Stimulated activated naive CD8-positive, alpha-beta T cell treated with anti-CD3 and anti-CD28 coated beads, Interleukin-15, Interleukin-2, amounts not matched to agents 100 ng/mL and 50 ng/mL, for 24 hours (primary cell): ENCODE results near the gene RASGRF2.
A peak's percentile ranks its signal among the peaks of the same experiment; 100 is the strongest.

Source experiments
- H3K27ac Mint-ChIP-seq: one replicate; pipeline ENCODE4 v1.8.0; 2021; ENCODE audit warnings: mild to moderate bottlenecking, mixed read lengths
- H3K27me3 Mint-ChIP-seq: one replicate; pipeline ENCODE4 v1.8.0; 2021; ENCODE audit warnings: mixed read lengths
- H3K36me3 Mint-ChIP-seq: one replicate; pipeline ENCODE4 v1.8.0; 2021; ENCODE audit warnings: low read depth, mixed read lengths
- H3K4me1 Mint-ChIP-seq: one replicate; pipeline ENCODE4 v1.8.0; 2021; ENCODE audit warnings: low read depth, mixed read lengths
- H3K4me3 Mint-ChIP-seq: one replicate; pipeline ENCODE4 v1.8.0; 2021; ENCODE audit warnings: mild to moderate bottlenecking, mixed read lengths
- H3K9me3 Mint-ChIP-seq: one replicate; pipeline ENCODE4 v1.8.0; 2021; ENCODE audit warnings: mixed read lengths

The RASGRF2 gene

GRCh38 chr5:80934751-80935150 lies 25.4 kb upstream of the RASGRF2 start:
- Mint-ChIP-seq H3K4me3 (no peak overlapping the region), H3K36me3 (no peaks in the 10 kb centered on the region), H3K9me3 (no peaks in the 10 kb centered on the region), H3K4me1 (no peaks in the 10 kb centered on the region), H3K27me3 (no peaks in the 10 kb centered on the region), H3K27ac (no peak overlapping the region)

- no peaks in the 10 kb centered on the region for H3K36me3 Mint-ChIP-seq
- H3K4me3 Mint-ChIP-seq, result no peak overlapping the region
- no peaks in the 10 kb centered on the region for H3K4me1 Mint-ChIP-seq
- H3K9me3 Mint-ChIP-seq, result no peaks in the 10 kb centered on the region
- no peaks in the 10 kb centered on the region for H3K27me3 Mint-ChIP-seq
- H3K27ac Mint-ChIP-seq, result no peak overlapping the region
These were observed 24.3 kb upstream of the RASGRF2 start for GRCh38 chr5:80935811-80936385.

GRCh38 chr5:80936881-80937280 lies 23.3 kb upstream of the RASGRF2 start:
- no peaks in the 10 kb centered on the region for H3K4me1 Mint-ChIP-seq
- H3K27me3 Mint-ChIP-seq, result no peaks in the 10 kb centered on the region
- H3K36me3 Mint-ChIP-seq, result no peaks in the 10 kb centered on the region
- H3K4me3 Mint-ChIP-seq, result no peak overlapping the region
- H3K9me3 Mint-ChIP-seq, result no peaks in the 10 kb centered on the region
- H3K27ac Mint-ChIP-seq, result no peak overlapping the region

GRCh38 chr5:80937584-80938356 lies 22.4 kb upstream of the RASGRF2 start:
- Mint-ChIP-seq H3K9me3 (no peaks in the 10 kb centered on the region), H3K4me1 (no peaks in the 10 kb centered on the region)

GRCh38 chr5:80941496-80941895 lies 18.7 kb upstream of the RASGRF2 start:
- no peaks in the 10 kb centered on the region for H3K36me3 Mint-ChIP-seq
- H3K4me1 Mint-ChIP-seq, result no peaks in the 10 kb centered on the region
- H3K27ac Mint-ChIP-seq, result no peak overlapping the region
- no peaks in the 10 kb centered on the region for H3K9me3 Mint-ChIP-seq
- no peaks in the 10 kb centered on the region for H3K27me3 Mint-ChIP-seq
- H3K4me3 Mint-ChIP-seq, result no peak overlapping the region

More at GRCh38 chr5:80937584-80938356, 22.4 kb upstream of the RASGRF2 start:
- Mint-ChIP-seq H3K27ac (no peak overlapping the region), H3K27me3 (no peaks in the 10 kb centered on the region), H3K4me3 (no peak overlapping the region), H3K36me3 (no peaks in the 10 kb centered on the region)

- H3K27me3 Mint-ChIP-seq, result no peaks in the 10 kb centered on the region
- H3K36me3 Mint-ChIP-seq, result no peaks in the 10 kb centered on the region
- H3K4me3 Mint-ChIP-seq, result no peak overlapping the region
- H3K9me3 Mint-ChIP-seq, result no peaks in the 10 kb centered on the region
- H3K27ac Mint-ChIP-seq, result no peak overlapping the region
- no peaks in the 10 kb centered on the region for H3K4me1 Mint-ChIP-seq
These were observed 8.8 kb upstream of the RASGRF2 start for GRCh38 chr5:80951366-80951765.

GRCh38 chr5:80953587-80953986 lies 6.6 kb upstream of the RASGRF2 start:
- H3K4me3 Mint-ChIP-seq, result no peak overlapping the region
- no peaks in the 10 kb centered on the region for H3K36me3 Mint-ChIP-seq
- H3K4me1 Mint-ChIP-seq, result peaks cover 11% of the 10 kb centered on the region
- no peak overlapping the region for H3K27ac Mint-ChIP-seq
- no peaks in the 10 kb centered on the region for H3K9me3 Mint-ChIP-seq
- no peaks in the 10 kb centered on the region for H3K27me3 Mint-ChIP-seq

- Mint-ChIP-seq H3K27ac (no peak overlapping the region), H3K9me3 (no peaks in the 10 kb centered on the region), H3K4me1 (peaks cover 25% of the 10 kb centered on the region), H3K4me3 (no peak overlapping the region), H3K27me3 (peaks cover 6% of the 10 kb centered on the region), H3K36me3 (no peaks in the 10 kb centered on the region)
These were observed 5.0 kb upstream of the RASGRF2 start for GRCh38 chr5:80955082-80955590.

GRCh38 chr5:80956272-80956671 lies 3.9 kb upstream of the RASGRF2 start:
- H3K9me3 Mint-ChIP-seq, result no peaks in the 10 kb centered on the region
- H3K27ac Mint-ChIP-seq, result no peak overlapping the region
- H3K4me1 Mint-ChIP-seq, result peaks cover 30% of the 10 kb centered on the region
- H3K36me3 Mint-ChIP-seq, result no peaks in the 10 kb centered on the region
- H3K27me3 Mint-ChIP-seq, result peaks cover 6% of the 10 kb centered on the region
- H3K4me3 Mint-ChIP-seq, result no peak overlapping the region

GRCh38 chr5:80957031-80957761 lies 3.0 kb upstream of the RASGRF2 start:
- Mint-ChIP-seq H3K4me1 (peaks cover 37% of the 10 kb centered on the region), H3K4me3 (no peak overlapping the region), H3K27ac (peak overlapping the region; percentile 19), H3K36me3 (no peaks in the 10 kb centered on the region), H3K9me3 (no peaks in the 10 kb centered on the region), H3K27me3 (peaks cover 6% of the 10 kb centered on the region)

- peaks cover 6% of the 10 kb centered on the region for H3K27me3 Mint-ChIP-seq
- peaks cover 50% of the 10 kb centered on the region for H3K4me1 Mint-ChIP-seq
- no peaks in the 10 kb centered on the region for H3K36me3 Mint-ChIP-seq
- no peak overlapping the region for H3K4me3 Mint-ChIP-seq
- H3K27ac Mint-ChIP-seq, result no peak overlapping the region
- no peaks in the 10 kb centered on the region for H3K9me3 Mint-ChIP-seq
These were observed 1.5 kb upstream of the RASGRF2 start for GRCh38 chr5:80958616-80959015.

- H3K4me1 Mint-ChIP-seq, result peaks cover 55% of the 10 kb centered on the region
- peak overlapping the region; percentile 82 for H3K27ac Mint-ChIP-seq
- H3K9me3 Mint-ChIP-seq, result no peaks in the 10 kb centered on the region
- peak overlapping the region; percentile 83 for H3K4me3 Mint-ChIP-seq
- no peaks in the 10 kb centered on the region for H3K36me3 Mint-ChIP-seq
- H3K27me3 Mint-ChIP-seq, result peaks cover 6% of the 10 kb centered on the region
These were observed 1.0 kb upstream of the RASGRF2 start for GRCh38 chr5:80959138-80959537.

GRCh38 chr5:80960531-80961375 lies 590 bp downstream of the RASGRF2 start:
- Mint-ChIP-seq H3K4me1 (peaks cover 72% of the 10 kb centered on the region), H3K27ac (peak overlapping the region; percentile 81), H3K4me3 (peak overlapping the region; percentile 92), H3K9me3 (no peaks in the 10 kb centered on the region), H3K27me3 (peaks cover 6% of the 10 kb centered on the region), H3K36me3 (no peaks in the 10 kb centered on the region)

- Mint-ChIP-seq H3K27me3 (peaks cover 6% of the 10 kb centered on the region), H3K36me3 (no peaks in the 10 kb centered on the region), H3K4me1 (peaks cover 78% of the 10 kb centered on the region), H3K9me3 (no peaks in the 10 kb centered on the region), H3K4me3 (peak overlapping the region; percentile 92), H3K27ac (peak overlapping the region; percentile 81)
These were observed 1.5 kb downstream of the RASGRF2 start for GRCh38 chr5:80961376-80962281.
